H4 (cell line): ENCODE data around the gene AGBL1. TPM values are rescaled to one million over a fixed set of nuclear protein-coding genes. Genes with fewer than 3 reads are reported as not detected.

ENCODE experiments used
- DNase-seq: peaks from one replicate; pipeline ENCODE4 v3.0.0-alpha.2; 2015; ENCODE audit warnings: low spot score
- total RNA-seq: library from RNA; depleted of rRNA; stranded (reverse); fragments of >200 nt; shearing (Covaris generic); gene quantifications from 2 replicates; pipeline ENCODE4 v1.2.3, GENCODE V29; 2014; rRNA removed

AGBL1 gene
- not detected in 2 replicates for total RNA-seq

DNA sequence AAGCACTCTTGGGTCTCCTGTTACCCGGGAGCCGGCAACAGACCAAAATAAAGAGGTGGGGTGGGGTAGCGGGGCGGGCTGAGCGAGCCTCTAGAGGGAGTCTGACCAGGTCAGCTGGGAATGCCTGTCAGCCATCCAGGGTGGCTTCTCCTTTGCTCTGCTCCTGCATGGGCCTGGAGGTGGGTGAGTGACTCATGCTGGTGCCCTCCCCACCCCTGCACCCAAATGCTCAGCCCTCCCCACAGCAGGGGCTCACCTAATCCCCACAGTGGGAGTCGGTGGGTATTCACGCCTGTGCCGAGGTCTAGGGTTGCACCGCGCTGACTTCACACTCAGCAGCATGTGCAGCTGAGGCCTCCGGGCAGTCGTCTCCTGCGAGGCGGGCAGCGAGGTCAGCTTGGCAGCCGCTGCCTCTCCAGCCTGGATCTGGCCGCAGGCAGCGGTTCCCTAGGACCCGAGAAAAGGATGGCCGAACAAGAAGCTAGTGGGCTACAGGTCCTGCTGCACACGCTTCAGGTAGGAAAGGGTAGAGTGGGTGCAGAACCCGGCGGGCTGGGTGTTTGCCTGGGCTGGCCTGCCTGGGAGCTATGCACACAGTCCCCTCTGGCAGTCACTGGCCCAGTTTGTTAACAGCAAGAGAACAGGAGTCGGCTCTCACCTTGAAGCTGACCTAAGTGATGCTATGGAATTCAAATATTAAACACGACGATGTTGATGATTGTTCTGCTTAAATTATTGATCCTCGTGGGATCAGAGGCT lies at the start of gene AGBL1:
Gene AGBL1 (plus strand): TSS at position 364 of the 759 bp plus-strand sequence.
- no peak for DNase-seq

DNA sequence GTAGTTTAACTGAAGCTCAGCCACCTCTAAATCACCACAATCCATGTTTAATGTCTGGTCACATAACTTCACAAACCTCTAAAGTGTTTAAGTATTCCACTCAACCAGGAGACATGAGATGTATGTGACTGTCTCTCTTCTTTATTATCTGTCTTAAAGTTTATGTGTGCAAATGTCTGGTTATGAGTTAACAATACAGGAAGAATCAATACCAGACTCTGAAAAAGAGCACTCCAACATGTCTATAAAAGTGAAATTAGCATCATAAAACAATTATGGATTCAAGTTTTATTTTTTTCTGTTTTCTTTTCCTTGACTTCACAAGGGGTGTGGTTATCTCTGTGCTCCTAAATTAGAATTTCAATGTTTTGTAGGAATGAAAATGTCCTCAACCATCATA lies 44.8 kb upstream of the AGBL1 start:
- DNase-seq = no peak

- no peak for DNase-seq
Measured at GRCh38 chr15:86036243-86036642, 43.4 kb upstream of the AGBL1 start.

- no peak for DNase-seq
Measured at GRCh38 chr15:86038491-86038890, 41.2 kb upstream of the AGBL1 start.

- no peak for DNase-seq
Measured at GRCh38 chr15:86040356-86041033, 39.2 kb upstream of the AGBL1 start.

GRCh38 chr15:86041399-86041798 lies 38.3 kb upstream of the AGBL1 start:
- no peak for DNase-seq

GRCh38 chr15:86042226-86042625 lies 37.4 kb upstream of the AGBL1 start:
- DNase-seq = no peak

DNA sequence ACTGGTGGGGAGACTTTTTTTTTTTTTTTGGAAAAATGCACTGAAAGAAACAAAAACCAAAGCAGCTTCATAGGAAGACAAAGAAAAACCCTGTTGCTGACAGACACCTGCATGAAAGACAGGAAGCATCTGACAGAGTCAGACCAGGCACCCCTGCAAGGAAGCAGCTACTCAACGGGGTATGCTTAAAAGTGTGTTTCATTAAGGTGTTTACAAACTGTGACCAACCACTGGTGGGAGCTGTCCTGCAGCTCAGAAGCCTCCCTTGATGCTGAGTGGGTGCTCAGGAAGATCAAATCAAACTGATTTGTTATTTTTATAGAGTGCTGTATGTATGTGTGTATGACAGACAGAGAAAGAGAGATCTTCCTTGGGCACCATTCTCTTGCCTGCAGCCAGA lies 34.7 kb upstream of the AGBL1 start:
- no peak for DNase-seq

- no peak for DNase-seq
Measured at GRCh38 chr15:86054338-86054737, 25.3 kb upstream of the AGBL1 start.

- DNase-seq = no peak
Measured at GRCh38 chr15:86055688-86056087, 24.0 kb upstream of the AGBL1 start.

- DNase-seq = no peak
Measured at GRCh38 chr15:86059851-86060250, 19.8 kb upstream of the AGBL1 start.

DNA sequence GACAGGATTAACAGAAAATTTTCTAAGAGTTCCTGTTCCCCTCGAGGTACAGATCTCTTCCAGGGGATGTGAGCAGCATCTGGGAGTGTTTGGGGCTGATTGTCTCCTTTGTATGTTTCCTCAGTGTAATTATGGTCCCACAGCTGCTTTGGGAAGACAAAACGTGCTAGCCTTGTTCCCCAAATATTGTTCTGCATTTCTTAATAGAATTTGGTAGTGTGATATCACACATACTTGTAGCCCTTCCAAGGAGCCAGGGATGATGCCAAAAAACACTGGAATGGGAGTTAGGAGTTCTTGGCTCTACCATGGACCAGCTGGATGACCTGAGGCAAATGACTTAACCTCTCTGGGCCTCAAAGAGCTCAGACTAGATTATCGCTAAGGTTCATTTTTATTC lies 19.0 kb upstream of the AGBL1 start:
- no peak for DNase-seq

DNA sequence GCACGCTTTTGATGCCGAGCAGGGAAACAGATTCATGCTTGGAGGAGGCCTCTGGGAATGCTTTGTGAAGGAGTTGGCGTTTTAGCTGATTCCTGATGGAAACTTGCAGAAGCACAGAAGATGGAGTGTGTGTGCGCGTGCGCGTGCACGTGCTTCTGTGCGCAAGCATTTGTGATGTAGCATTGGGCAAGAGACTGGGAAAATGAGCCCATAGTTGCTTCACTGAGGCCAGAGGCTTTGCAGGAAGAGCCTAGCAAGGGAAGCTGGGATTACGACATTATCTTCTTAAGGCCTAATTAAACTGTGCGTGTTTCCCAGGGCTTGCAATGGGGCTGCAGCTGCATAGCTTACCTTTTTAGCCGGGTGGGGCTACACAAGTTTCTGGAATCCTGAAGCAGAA lies 18.1 kb upstream of the AGBL1 start:
- no peak for DNase-seq

DNA sequence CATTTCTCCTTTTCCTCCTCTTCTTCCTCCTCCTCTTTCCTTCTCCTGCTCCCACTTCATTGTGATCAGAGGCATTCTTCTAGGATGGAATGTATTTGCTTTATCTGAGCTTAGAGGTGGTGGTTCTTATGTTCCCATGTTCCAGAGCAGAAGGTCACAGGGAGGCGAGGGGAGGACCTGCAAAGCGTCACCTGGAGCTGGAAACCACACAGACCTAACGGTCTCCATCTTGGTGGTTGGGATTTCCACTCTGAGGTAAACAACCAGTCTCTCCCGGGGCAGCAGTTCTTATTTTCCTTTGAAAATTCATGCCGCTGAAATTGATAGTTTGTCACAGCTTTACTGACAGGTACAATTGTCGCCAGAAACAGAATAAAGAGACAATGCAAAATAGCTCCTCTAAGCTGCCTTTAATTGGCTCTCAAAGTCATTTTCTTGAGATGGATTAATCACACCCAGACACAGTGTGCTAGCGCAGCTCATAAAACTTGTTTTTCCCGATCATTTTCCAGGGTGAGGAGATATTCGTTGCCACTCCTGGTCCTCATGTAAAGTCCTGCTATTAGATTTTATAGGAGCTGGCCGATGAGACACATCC lies 16.9 kb upstream of the AGBL1 start:
- no peak for DNase-seq

- no peak for DNase-seq
Measured at GRCh38 chr15:86063356-86064095, 16.1 kb upstream of the AGBL1 start.

- no peak for DNase-seq
Measured at GRCh38 chr15:86064326-86064725, 15.3 kb upstream of the AGBL1 start.

DNA sequence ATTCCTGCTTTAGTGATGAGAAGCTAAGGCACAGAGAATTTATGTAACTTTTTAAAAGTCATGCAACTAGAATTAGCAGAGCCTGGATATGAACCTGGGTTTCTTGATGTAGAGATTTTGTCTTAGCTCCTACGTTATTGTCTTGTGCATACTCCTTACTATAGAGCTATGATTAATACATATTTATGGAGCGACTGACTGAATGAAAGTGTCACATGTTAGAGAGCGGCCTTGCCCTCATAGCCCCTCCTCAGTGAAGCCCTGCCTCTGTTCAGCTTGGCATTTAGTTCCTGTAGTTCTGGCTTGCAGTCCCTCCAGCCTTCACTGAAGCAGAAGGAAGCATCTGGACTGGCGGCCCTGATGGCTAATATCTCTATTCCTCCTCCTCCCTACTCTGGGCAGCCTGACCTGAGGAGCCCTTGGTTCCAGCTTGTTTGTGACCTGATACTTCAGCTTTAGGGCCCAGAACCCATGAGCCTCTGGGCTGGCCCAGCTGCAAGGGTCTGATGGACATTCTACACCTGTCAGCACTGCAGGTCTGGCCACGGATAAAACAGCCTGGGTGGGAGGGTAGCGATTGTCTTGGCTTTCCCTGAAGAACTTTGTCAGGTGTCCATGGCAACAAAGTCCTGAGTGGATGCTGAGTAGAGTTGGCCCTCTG lies 13.4 kb upstream of the AGBL1 start:
- no peak for DNase-seq

- DNase-seq = no peak
Measured at GRCh38 chr15:86073281-86073680, 6.4 kb upstream of the AGBL1 start.

DNA sequence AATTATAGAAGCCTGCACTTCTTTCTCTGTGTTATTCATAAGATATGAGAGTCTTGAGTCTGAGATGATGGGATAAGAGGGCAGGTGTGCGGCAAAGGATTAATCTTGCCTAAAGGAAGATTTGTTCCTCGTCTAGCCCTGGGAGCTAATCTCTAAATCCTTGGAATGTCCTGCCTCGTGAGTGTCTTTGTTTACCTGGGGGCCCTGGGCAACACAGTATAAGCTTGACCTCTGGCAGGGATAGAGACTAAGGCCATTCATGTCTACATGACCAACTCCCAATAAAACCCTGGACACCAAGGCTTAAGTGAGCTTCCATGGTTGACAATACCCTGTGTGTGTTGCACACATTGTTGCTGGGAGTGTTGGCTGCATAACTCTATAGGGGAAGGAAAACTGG lies 3.2 kb upstream of the AGBL1 start:
- DNase-seq = no peak

- no peak for DNase-seq
Measured at GRCh38 chr15:86077070-86077469, 2.6 kb upstream of the AGBL1 start.

GRCh38 chr15:86080302-86080701 lies 631 bp downstream of the AGBL1 start:
- no peak for DNase-seq
